K562 (cell line): Measurements from ENCODE around the gene POC1B. TPM values are rescaled to one million over a fixed set of nuclear protein-coding genes. Genes with fewer than 3 reads are reported as not detected.

Experiments
- ATF4 ChIP-seq: fragments of 450-650 bp; formaldehyde crosslinking; IDR thresholded peaks from 2 replicates; pipeline ENCODE4 v1.4.0; 2022; ENCODE audit warnings: mild to moderate bottlenecking, moderate library complexity
- CCNT2 ChIP-seq: IDR thresholded peaks from 2 replicates; pipeline ENCODE4 v1.6.1; 2011; ENCODE audit warnings: borderline replicate concordance, low read depth, mild to moderate bottlenecking, moderate library complexity, mixed read lengths, low read length; ENCODE audit not compliant: insufficient read length; ENCODE audit errors: extremely low read depth
- COPS2 ChIP-seq: fragments of 450-650 bp; conservative IDR thresholded peaks from 2 replicates; pipeline ENCODE4 v1.6.1; 2016; ENCODE audit warnings: mild to moderate bottlenecking, moderate library complexity
- CREB3 ChIP-seq: fragments of 450-650 bp; conservative IDR thresholded peaks from 2 replicates; pipeline ENCODE4 v1.6.1; 2016; ENCODE audit warnings: missing genetic modification characterization, low read depth, mild to moderate bottlenecking, missing compliant biosample characterization, moderate library complexity
- FOSL1 ChIP-seq: fragments of 200-800 bp; sonication (Bioruptor generic); conservative IDR thresholded peaks from 2 replicates; pipeline ENCODE4 v1.6.1; 2016; ENCODE audit warnings: missing genetic modification characterization, missing compliant biosample characterization
- HLTF ChIP-seq: fragments of 450-650 bp; IDR thresholded peaks from 2 replicates; pipeline ENCODE4 v1.6.1; 2016
- MAZ ChIP-seq, 2 experiments: fragments of 450-650 bp in 1 of 2; sonication (generic) in 1 of 2; formaldehyde crosslinking; IDR thresholded peaks in 1 of 2; conservative IDR thresholded peaks in 1 of 2; 2 replicates each; pipeline versions ENCODE4 v1.4.0 to v1.5.0; 2020; ENCODE audit warnings: mild to moderate bottlenecking in 1 of 2, missing genetic modification reagents in 1 of 2
- MCM2 ChIP-seq: fragments of 450-650 bp; IDR thresholded peaks from 2 replicates; pipeline ENCODE4 v1.6.1; 2017; ENCODE audit warnings: low read depth, mild to moderate bottlenecking
- MYNN ChIP-seq, 2 experiments: sonication (generic); formaldehyde crosslinking in 1 of 2; IDR thresholded peaks; 2 replicates each; pipeline versions ENCODE4 v1.5.0 to v1.6.1; 2016 to 2020; ENCODE audit warnings: antibody characterized with exemption in 1 of 2, missing genetic modification reagents in 1 of 2
- PTRF ChIP-seq: fragments of 450-650 bp; IDR thresholded peaks from 2 replicates; pipeline ENCODE4 v1.6.1; 2016; ENCODE audit warnings: mild to moderate bottlenecking, missing genetic modification characterization, missing compliant biosample characterization
- SRF ChIP-seq, 2 experiments: fragments of 250-450, 450-650 bp in 1 of 2; sonication (Bioruptor Pico) in 1 of 2; sonication (generic) in 1 of 2; formaldehyde crosslinking; IDR thresholded peaks; 2 replicates each; pipeline versions ENCODE4 v1.5.0 to v1.5.1; 2020 to 2022; ENCODE audit warnings: mild to moderate bottlenecking in 1 of 2, missing genetic modification reagents in 1 of 2
- TAF1 ChIP-seq: IDR thresholded peaks from 2 replicates; pipeline ENCODE4 v1.6.1; 2011; ENCODE audit warnings: mild to moderate bottlenecking, low read length, moderate library complexity; ENCODE audit not compliant: insufficient read depth, control insufficient read depth, severe bottlenecking; ENCODE audit errors: extremely low read depth
- TRIM24 ChIP-seq, 2 experiments: fragments of 450-650 bp; IDR thresholded peaks; 2 replicates each; pipeline ENCODE4 v1.6.1; 2016
- polyA plus RNA-seq, 8 experiments: library from polyadenylated mRNA; depleted of rRNA in 4 of 8; stranded (reverse) in 5 of 8; unstranded in 3 of 8; fragments of >200 nt; fragmentation: Nextera tagmentation in 2 of 8; fragmentation: Illumina TruSeq in 1 of 8; extraction: Ambion mirVana in 2 of 8; extraction: Trizol in 1 of 8; gene quantifications; 2 replicates each; pipeline versions ENCODE4 v1.2.1 to v1.2.3, GENCODE V29; 2011 to 2014; ENCODE audit warnings: inconsistent platforms in 1 of 8, missing spikeins in 1 of 8
- total RNA-seq, 7 experiments: library from RNA; depleted of rRNA in 6 of 7; stranded (reverse); fragments of >200 nt in 6 of 7; fragmentation: Illumina TruSeq in 2 of 7; extraction: Trizol in 2 of 7; gene quantifications; 2 replicates each; pipeline versions ENCODE4 v1.2.1 to v1.2.3, GENCODE V29; 2011 to 2021; ENCODE audit warnings: low replicate concordance in 1 of 7

The POC1B gene
- total and polyA plus RNA-seq, 9 of the 15 experiments (the other 6 are each of a cell fraction or from before 2014, with no cell fraction given), result 4.5 to 16.1 (median 10.4) TPM

- TF ChIP-seq SRF (CRISPR knock-in tag; IDR thresholded peaks at IDR 0.05) (no peak), FOSL1 (tag) (no peak), MAZ (CRISPR knock-in tag; conservative IDR thresholded peaks at IDR 0.05 in 1 of 2, IDR thresholded peaks at IDR 0.05 in 1 of 2) (no peak), ATF4 (no peak), CREB3 (tag) (no peak), HLTF (no peak), MYNN (IDR thresholded peaks at IDR 0.05) (no peak), MYNN (CRISPR knock-in tag; IDR thresholded peaks at IDR 0.05) (no peak), CCNT2 (no peak), MCM2 (no peak), COPS2 (no peak), TRIM24 (IDR thresholded peaks at IDR 0.05) (no peak), TAF1 (no peak), PTRF (tag) (no peak)
These were observed 120.1 kb downstream of the POC1B start (continued) for GRCh38 chr12:89405626-89406345.
